ENCODE results near the gene HECTD1. TPM values are rescaled to one million over a fixed set of nuclear protein-coding genes. Genes with fewer than 3 reads are reported as not detected.

Gene HECTD1
- total RNA-seq, 1 donor from 2014 or later, result 161 TPM

GRCh38 chr14:31208546-31209424 lies 1.2 kb upstream of the HECTD1 start:
- no peaks in the 10 kb centered on the region for H3K9me3 ChIP-seq
- ATAC-seq (no peak), DNase-seq (no peak)
- intact Hi-C loops (cut with DNase I), result no loop called here
- H3K27ac ChIP-seq, result peak overlapping the region; percentile 99
- H3K4me3 ChIP-seq, result peak overlapping the region; percentile 73
- no peaks in the 10 kb centered on the region for H3K27me3 ChIP-seq
- TF ChIP-seq, protein P1, sequence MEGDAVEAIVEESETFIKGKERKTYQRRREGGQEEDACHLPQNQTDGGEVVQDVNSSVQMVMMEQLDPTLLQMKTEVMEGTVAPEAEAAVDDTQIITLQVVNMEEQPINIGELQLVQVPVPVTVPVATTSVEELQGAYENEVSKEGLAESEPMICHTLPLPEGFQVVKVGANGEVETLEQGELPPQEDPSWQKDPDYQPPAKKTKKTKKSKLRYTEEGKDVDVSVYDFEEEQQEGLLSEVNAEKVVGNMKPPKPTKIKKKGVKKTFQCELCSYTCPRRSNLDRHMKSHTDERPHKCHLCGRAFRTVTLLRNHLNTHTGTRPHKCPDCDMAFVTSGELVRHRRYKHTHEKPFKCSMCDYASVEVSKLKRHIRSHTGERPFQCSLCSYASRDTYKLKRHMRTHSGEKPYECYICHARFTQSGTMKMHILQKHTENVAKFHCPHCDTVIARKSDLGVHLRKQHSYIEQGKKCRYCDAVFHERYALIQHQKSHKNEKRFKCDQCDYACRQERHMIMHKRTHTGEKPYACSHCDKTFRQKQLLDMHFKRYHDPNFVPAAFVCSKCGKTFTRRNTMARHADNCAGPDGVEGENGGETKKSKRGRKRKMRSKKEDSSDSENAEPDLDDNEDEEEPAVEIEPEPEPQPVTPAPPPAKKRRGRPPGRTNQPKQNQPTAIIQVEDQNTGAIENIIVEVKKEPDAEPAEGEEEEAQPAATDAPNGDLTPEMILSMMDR (IDR thresholded peaks at IDR 0.05), result no peak
- H3K4me1 ChIP-seq, result peaks cover 21% of the 10 kb centered on the region
- H3K36me3 ChIP-seq, result peaks cover 3% of the 10 kb centered on the region

- H3K9me3 ChIP-seq, result no peaks in the 10 kb centered on the region
- DNase-seq, result no peak
- peak overlapping the region; percentile 73 for H3K4me3 ChIP-seq
- peaks cover 17% of the 10 kb centered on the region for H3K36me3 ChIP-seq
- intact Hi-C loops (cut with DNase I), result no loop called here
- no peaks in the 10 kb centered on the region for H3K27me3 ChIP-seq
- TF ChIP-seq, protein P1 (IDR thresholded peaks at IDR 0.05), result no peak
- H3K27ac ChIP-seq, result peak overlapping the region; percentile 99
- peak; percentile 77 for ATAC-seq
- peaks cover 21% of the 10 kb centered on the region for H3K4me1 ChIP-seq
Observed at GRCh38 chr14:31207287-31207754, 272 bp downstream of the HECTD1 start.

- TF ChIP-seq, protein P1 (IDR thresholded peaks at IDR 0.05), result no peak
- intact Hi-C loops (cut with DNase I), result no loop called here
- peak overlapping the region; percentile 99 for H3K27ac ChIP-seq
- peaks cover 25% of the 10 kb centered on the region for H3K4me1 ChIP-seq
- peak; percentile 8 for ATAC-seq
- H3K9me3 ChIP-seq, result no peaks in the 10 kb centered on the region
- no peaks in the 10 kb centered on the region for H3K27me3 ChIP-seq
- peaks cover 17% of the 10 kb centered on the region for H3K36me3 ChIP-seq
- H3K4me3 ChIP-seq, result peak overlapping the region; percentile 73
- DNase-seq, result no peak
Observed at GRCh38 chr14:31206536-31207286, 882 bp downstream of the HECTD1 start.

- no peaks in the 10 kb centered on the region for H3K9me3 ChIP-seq
- intact Hi-C loops (cut with DNase I), result no loop called here
- peaks cover 33% of the 10 kb centered on the region for H3K4me1 ChIP-seq
- H3K27me3 ChIP-seq, result no peaks in the 10 kb centered on the region
- peak overlapping the region; percentile 73 for H3K4me3 ChIP-seq
- no peak for DNase-seq
- peak overlapping the region; percentile 99 for H3K27ac ChIP-seq
- no peak for ATAC-seq
- TF ChIP-seq, protein P1 (IDR thresholded peaks at IDR 0.05), result no peak
- peaks cover 18% of the 10 kb centered on the region for H3K36me3 ChIP-seq
Observed at GRCh38 chr14:31205681-31206535, 1.7 kb downstream of the HECTD1 start.
